H54 (cell line): ENCODE results near the gene PRAC1.

ENCODE experiments used
- DNase-seq: peaks from one replicate; pipeline ENCODE4 v3.0.0; 2011; ENCODE audit warnings: low spot score, mixed read lengths; ENCODE audit not compliant: insufficient read length
- FAIRE-seq: peaks from 3 replicates; lab custom pipeline; 2011; peaks lifted over from hg19 to GRCh38; lab: Jason Lieb, UNC
- POLR2A ChIP-seq: IDR thresholded peaks from 2 replicates; pipeline ENCODE4 v1.6.1; 2011; ENCODE audit warnings: low read depth, mild to moderate bottlenecking, low read length

PRAC1 gene

DNA sequence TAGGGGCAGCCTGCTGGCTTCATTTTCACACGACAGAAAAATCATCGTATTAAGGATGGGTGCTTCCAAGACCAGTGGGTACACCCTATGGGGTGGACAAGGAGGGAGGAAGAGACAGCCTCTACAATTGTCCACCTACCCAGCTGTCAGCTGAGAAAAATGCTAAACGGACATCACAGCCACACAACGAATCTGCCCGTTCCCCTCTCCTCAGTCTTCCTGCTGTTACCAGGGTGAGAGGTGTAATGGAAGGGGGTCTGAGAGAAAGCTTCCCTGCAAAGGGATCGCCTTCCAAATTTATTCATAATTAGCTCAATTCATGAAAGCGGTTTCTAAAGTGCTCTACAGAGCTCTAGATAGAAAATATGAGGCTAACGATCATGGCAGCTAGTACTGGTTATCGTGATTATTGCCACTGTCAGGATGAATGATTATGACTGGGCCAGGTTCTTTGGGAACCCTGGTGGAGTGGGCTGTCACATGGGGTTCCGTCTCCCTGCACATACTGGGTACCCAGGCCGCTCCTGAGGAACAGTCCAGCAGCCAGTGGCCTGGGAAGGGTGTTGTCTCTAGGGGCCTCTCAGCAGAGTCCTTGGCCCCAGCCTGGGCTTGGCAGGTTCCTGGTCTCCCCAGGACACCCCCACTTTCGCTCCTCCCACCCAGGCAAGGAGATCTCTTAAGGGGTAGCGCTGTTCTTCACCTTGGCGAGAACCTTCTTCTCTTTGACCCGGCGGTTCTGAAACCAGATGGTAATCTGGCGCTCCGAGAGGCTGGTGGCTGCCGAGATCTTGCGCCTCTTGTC is 4.0 kb upstream of the PRAC1 start:
- TF ChIP-seq POLR2A, result no peak
- no peak for DNase-seq
- FAIRE-seq, result no peak

DNA sequence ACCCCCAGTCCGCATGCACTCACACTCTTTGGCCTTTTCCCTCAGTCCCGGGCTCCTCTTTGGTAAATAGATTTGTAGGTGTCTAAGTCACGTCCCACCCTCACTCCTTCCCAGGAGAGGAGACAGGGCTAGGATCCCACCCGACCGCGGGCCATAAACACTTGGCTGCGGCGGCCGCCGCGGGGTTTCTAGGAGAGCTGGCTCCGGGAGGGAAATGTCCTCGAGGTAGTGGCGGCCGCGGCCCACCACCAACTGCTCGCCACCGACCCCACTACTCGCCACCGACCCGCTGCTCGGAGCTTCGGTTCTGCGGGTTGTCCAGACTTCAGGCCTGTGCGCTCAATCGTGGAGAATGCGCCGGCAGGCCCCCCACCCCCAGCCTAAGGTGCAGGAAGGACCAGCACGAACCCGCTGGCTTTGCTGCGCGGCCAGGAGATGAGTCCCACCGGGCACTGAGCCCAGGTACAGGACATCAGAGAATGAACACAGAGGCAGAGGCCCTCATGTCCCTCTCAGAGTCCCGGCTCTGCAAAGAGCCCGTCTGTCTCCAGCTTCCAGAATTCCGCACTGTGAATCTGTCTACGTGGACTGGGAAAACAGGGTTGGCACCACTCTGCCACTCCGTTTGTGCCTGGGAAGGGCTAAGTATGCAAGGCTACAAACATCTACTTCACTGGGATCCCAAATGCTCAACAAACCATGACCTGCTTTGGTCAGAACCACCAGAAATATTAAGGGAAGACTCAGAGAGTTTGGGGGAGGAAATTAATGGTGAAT is 3.2 kb upstream of the PRAC1 start:
- no peak for FAIRE-seq
- TF ChIP-seq POLR2A, result no peak

DNA sequence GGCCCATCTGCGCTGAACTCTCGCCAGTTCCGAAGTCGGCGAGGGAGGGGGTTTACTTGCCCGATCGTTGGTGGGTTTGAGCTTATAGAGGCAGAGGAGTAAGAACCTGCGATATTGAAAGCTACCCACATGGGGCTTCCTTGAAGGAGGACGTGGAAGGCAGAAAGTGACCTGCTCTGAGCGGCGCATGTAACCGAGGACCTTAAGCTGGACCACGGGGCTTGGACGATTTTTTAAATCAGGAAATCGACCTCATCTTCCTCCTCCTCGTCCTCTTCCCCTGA is 2.6 kb upstream of the PRAC1 start:
- TF ChIP-seq POLR2A, result no peak
- no peak for DNase-seq
- FAIRE-seq, result no peak

More for the DNA sequence above, 3.2 kb upstream of the PRAC1 start:
- DNase-seq, result no peak

DNA sequence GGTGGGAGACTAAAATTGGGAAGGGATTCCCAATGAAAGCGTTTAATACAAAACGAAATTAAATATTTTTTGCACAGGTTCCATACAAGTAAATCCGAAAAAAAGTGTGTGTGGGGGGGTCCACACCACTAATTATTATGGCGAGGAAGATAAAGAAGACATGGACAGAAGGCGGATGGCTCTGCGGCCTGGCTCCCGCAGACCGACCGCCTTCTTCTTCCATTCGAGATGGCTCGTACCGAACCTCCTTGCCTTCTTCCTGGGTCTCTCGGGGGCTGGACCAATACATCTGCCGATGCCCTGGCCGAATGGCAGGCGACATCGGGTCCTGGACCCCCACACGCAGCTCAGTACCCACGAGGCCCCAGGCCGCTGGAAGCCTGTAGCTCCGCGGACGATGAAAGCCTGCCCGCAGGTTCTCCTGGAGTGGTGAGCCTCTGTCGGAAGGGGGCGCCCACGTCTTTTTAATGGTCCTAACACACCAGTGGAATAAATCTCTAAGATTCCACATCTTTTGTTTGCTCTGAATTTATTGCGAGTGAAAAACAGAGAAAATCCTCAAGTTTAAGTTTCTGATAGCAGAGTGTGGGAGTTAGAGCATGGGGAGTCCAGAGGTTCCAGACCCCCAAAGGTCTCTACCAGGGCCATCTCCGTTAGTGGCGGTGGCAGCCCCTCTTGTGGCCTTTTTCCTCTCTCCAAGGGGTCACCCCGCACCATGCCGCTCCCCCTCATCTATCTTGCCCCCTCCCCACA is 2.1 kb upstream of the PRAC1 start:
- FAIRE-seq, result peak; percentile 76
- DNase-seq, result peak; percentile 73
- TF ChIP-seq POLR2A, result no peak

DNA sequence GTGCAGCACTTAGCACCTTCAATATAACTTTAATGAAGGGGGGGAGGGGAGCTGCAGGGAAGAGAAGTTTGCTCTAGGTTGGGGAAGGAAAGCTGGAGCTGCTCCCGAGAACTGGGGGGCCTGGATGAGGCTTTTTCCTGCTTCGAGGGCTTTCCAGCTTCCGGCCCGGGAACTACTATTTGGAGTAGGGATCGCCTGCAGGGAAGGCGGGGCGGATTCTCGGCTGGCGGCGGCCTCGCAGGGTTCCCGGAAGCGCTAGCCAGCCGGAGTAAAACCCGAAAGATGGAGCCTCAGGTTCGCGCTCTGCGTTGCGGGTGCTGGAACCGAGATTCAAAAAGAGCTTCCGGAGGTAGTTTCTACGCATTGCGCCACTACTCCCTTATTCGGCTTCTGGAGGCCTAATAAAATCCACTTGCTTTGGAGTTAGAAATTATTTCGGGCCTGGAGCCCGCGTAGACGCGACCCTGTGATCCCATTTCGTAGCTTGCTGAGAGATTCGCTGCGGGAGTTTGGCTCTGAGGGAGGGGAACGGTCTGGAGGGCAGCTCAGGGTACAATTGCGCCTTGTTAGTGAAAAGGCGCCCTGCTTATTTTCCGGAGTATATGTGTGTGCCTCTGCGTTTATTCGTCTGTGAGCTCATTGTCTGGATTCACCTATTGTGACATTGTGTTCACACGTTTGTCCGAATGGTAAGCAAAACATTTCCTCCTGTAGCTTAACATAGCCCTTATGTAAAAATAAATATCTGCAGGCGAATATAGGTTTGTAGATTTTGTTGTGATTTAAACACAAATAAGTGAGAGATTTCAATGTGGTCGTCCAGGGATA is 1.3 kb upstream of the PRAC1 start:
- FAIRE-seq (no peak), DNase-seq (no peak)
- no peak for TF ChIP-seq POLR2A

DNA sequence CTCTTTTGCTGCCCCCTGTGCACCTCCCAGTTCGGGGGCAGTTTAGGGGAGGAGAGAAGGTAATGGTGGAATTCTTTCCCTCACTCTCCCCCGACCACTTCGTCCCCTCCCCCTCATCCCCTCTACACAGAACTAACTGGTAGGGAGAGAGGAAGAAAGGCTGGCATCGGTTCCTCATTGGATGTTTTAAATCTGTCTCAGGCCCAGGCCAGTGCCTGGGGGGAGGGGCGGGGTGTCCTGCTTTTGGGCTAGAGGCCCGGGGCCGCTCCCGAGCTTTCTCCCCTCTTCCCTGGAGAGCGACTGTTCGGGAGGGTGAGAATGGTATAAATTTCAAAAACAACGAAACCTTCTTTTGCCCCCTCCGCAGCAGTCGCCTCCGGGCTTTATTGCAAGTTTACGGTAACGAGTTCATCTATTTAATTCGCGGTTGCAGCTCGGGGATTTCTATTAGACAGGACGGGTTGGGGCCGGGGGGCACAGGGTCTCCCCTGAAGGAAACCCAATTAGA is 651 bp upstream of the PRAC1 start, which contains the start of gene PRAC2:
TSS of gene PRAC2 (plus strand) at position 271 of the 508 bp plus-strand sequence. CDS start 1,226 bp downstream, outside the sequence.
- DNase-seq (no peak), FAIRE-seq (no peak)
- TF ChIP-seq POLR2A, result no peak

DNA sequence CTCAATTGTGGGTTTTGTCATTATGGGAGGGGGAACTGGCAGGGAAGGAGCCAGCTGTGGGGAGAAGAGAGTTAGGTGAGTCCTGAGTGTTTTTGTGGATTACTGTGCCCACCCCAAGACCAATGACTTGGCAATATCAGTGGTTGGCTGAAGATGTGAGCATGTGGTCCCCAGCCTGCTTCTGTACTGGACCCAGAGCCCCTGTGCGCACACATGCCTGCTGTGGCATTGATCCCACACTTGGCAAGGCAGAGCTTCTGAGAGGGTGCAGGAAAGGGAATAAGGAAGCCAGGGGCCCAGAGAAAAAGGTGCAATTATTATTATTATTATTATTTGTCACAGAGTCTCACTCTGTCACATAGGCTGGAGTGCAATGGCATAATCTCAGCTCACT is 1.3 kb downstream of the PRAC1 start:
- no peak for FAIRE-seq
- TF ChIP-seq POLR2A, result no peak

DNA sequence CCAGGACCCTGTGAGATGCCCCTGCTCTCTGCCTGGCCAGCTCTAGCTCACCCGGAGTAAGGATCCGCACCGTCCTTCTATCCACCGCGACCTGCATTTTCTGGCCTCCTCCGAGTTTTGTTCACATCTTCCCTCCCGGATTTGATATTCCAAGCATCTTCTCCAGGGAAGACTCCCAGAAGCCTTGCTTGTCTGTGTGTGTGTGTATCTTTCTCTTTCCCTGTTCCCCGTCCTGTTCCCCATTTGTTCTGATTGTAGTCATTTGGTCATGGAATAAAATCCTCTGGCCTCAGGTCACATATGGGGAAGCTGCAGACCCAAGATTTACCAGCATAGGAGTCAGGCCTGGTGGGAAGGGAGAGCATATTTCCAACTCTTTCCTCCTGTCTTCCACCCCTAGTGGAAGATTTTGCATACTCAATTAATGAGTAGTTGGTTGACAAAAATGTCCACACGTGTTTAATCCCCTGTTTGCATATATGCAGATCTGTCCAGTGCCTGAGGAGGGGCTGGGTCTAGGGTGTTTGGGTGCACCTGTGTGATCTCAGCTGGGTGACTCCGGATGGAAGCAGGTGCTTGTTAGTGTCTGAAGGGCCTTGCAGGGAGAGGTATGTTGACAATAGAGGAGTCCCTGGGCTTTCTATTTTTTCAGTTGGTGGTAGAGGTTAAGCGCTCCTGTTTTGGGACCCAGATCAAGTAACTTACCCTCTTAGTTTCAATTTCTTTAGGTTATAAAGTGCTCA is 1.9 kb downstream of the PRAC1 start:
- DNase-seq (no peak), FAIRE-seq (no peak)

More for the DNA sequence above, 1.3 kb downstream of the PRAC1 start:
- DNase-seq, result no peak

DNA sequence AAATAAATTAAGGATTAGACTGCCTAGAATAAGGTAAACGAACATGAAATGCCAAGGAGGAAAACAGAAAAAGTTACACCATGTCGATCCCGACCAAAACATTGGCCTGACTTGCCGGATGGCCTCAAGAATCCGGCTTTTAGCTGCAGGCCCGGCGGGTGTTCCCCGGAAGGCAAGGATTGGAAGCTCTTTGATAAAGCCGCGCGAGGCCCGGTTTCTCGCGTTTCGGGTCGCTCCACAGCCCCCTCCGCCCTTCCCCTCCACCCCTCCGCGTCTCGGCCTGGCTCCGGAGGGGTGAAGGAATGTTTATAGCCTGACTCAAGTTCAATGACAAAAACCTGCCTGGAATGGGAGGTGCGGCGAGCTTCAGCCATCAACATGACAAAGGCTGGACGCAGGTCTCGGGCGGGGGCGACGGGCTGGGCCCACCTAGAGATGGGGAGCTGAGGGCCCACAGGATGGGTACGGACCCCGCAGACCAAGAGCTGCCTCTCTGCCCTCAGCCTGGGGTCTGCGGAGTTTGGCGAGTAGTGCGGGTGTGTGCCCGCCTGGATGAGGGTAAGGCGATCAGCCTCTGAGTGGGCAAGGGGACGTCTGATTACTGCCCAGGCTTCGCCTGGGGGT is 2.6 kb downstream of the PRAC1 start:
- FAIRE-seq, result no peak
- no peak for DNase-seq
- no peak for TF ChIP-seq POLR2A

More for the DNA sequence above, 1.9 kb downstream of the PRAC1 start:
- TF ChIP-seq POLR2A, result no peak

DNA sequence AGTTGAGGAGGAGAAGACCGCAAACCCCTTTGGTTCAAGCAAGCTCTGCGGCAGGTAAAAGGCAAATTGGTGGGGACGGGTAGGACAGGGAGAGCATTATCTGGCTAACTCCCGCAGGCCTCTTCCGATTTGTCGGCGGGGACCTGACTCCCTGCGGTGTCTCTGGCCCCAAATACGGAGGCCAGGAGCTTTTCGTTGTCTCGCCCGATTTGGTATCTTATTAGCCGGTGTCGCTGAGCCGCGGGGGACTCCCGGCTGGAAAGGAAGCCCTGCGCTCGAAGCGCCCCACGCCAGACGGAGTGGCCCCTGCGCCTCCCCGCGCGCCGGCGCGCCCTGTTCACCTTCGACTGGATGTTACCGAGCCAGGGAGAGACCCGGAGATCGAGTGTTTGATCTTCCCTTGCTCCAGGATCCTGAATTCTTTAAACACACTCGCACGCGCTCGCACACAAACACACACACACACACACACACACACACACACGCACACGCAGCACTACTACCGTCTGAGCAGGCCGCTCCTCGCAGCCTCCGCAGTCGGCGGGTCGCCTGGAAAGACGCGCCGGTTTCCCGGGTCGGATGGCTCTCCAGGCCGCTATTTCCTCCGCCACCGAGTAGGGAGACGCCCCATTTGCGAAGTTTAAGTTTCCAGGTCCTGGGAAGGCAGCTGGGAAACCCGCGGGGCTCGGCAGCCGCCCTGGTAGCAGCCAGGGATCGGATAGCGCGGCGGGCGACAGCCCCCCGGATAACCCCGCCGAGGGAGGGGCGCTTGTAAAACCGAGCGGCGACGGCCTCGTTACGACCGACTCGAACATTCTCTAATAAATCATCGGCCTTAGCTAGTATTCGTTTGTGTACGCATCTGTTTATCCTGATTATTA is 3.3 kb downstream of the PRAC1 start:
- TF ChIP-seq POLR2A, result no peak
- DNase-seq (no peak), FAIRE-seq (no peak)

DNA sequence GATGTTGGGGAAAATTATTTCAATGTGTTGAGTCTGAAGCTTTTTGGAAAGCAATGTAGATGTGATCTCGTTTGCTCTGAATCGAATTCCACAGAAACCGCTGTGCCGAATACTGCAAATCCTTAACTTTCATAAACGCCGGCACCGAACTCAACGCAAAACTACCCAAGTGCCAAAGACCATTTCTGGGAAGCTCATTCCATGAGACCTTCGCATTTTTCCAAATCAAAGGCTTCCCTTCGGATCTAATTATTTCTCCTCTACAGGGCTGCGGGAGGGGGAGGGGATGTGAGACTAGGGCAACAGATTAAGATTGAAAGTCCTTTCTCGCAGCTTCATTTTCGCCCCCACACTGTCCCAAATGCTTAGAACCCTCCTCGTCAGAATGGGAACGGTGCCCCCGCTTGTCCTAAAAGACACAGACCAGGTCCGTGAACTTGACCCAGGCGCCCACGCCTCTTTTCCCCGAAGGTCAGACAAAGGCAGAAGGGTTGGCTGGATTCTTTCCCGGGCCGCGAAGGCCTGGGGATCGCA is 4.0 kb downstream of the PRAC1 start:
- TF ChIP-seq POLR2A, result no peak
- FAIRE-seq, result no peak
- no peak for DNase-seq
